Nucleus accumbens (tissue), 56 donors: ENCODE results near the gene RPS21.
"Not testable (repeated sequence)": the region's sequence is repeated elsewhere in the genome, so short reads cannot be mapped to it uniquely, and the experiment has no call there.

Experiments used
- DNase-seq, 56 donors: peaks; one replicate each; lab custom pipeline; 2025; lab: John Stamatoyannopoulos, UW

Gene RPS21

DNA sequence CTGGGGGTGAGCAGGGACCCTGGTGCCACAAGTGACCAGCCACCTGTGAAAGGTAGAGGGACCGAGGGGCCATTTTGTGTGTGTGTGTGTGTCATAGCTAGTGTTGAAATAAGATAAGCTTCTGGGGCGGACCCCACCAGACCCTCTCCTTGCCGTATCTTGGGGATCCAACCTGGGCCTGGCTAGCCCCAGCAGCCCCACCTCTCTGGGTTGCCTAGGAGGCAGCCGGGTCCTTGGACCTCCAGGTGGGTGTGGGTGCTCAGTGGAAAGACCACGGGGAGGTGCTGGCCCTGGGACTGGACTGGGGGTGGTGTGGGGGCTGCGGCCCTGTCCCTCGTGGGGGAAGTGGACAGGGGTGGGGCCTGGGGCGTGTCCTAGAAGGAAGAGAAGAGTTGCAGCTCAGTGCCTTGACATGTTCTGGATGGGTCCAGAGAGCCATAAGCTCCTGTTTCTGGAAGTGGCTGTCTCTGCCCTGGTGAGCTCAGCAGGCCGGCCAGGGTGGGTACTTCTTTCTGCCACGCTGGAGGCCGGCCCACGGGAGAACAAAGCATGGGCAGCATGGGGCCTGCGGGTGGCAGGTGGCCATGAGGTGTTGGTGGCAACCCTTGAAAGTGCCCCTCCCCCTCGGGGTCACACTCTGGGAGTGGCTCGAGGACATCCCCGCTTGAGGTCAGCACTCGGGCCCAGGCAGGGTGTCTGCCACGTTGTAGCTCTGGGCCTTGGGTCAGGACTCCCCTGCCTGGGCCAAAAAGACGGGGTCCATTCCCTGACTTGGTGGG is 32.0 kb downstream of the RPS21 start:
- no peak for DNase-seq

DNA sequence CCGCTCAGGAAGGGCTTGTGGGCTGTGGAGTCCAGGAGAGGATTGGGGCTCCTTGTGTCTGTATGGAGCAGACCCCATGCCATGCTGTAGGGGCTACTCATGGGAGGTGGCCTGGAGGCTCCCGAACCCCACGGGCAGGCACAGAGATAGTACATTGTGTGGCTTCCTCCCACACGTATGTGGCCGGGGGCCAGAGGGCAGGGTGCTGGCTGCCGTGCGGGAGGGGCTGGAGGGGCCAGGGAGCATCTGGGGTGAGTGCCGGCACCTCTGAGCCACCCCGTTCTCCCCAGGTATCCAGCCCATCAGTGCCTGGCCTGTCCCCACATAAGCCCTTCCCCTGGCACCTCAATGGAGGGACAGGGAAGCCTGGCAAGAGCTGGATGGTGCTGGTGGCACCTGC is 32.9 kb downstream of the RPS21 start:
- no peak for DNase-seq

GRCh38 chr20:62420846-62421715 is 34.2 kb downstream of the RPS21 start:
- DNase-seq: no peak

DNA sequence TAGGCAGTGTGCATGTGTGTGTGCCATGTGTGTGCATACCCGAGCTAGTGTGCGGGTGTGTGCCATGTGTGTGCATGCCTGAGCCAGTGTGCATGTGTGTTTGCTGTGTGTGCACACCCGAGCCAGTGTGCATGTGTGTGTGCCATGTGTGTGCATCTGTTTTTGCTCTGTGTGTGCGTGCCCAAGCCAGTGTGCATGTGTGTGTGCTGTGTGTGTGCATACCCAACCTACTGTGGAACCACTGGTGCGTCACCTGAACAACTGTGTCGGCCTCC is 34.8 kb downstream of the RPS21 start:
- DNase-seq: no peak

- no peak for DNase-seq
These were observed 35.9 kb downstream of the RPS21 start for GRCh38 chr20:62422636-62423325.

DNA sequence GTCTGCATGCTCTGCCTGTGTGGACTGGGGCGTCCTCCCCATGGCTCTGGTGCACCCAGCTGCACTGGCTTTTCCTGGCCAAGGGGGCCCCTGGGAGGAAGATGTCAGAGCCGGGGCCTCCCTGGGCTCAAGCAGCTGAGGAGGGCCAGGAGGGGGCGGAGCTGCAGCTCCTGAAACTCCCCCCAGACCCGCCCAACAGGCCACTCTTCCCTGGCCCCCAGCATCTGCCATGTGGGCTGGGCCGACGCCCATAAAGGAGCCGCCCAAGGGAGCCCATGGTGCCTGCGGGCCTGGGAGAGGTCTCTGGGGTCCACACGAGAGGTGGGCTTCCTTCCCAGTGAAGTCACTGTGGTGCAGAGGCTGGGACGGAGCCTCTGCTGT is 36.4 kb downstream of the RPS21 start:
- DNase-seq: no peak

GRCh38 chr20:62424249-62425107 is 37.6 kb downstream of the RPS21 start:
- no peak for DNase-seq

DNA sequence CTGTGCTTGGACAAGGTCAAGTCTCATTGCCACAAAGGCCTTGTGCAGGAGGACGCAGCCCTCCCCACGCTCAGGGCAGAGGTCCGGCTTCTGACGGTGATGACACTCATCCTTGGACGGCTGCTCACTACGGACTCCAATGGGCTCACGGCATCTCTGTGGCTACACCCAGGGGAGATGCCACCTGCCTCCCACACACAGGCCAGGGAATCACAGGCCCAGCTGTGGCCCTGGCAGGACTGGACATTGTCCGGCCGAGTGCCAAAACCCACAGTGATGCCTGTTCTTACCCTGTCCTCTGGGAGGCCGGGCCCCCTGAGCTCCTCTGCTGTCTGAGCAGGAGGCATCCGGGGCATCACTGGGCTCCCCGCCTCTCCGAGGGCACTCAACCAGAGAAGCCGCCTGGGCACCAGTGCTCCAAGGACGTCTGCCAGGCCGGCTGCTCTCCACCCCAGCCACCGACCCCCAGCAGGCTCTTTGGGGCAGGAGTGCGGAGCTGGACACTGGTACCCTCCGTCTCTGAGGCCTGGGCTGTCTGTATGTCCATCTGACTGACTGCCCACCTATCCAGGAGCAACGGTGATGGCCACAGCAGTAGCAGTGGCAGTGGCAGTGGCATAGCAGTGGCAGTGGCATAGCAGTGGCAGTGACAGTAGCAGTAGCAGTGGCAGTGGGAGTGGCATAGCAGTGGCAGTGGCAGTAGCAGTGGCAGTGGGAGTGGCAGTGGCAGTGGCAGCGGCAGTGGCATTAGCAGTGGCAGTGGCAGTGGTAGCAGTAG is 38.6 kb downstream of the RPS21 start:
- no peak for DNase-seq

DNA sequence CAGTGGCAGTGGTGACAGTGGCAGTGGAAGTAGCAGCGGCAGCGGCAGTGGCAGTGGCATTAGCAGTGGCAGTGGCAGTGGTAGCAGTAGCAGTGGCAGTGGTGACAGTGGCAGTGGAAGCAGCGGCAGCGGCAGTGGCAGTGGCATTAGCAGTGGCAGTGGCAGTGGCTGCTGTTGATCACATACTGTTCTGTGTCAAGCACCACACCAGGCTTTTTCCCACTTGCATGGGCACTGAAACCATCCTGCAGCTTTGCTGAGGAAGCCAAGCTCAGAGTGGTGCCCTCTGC is 39.1 kb downstream of the RPS21 start:
- not testable (repeated sequence) for DNase-seq

DNA sequence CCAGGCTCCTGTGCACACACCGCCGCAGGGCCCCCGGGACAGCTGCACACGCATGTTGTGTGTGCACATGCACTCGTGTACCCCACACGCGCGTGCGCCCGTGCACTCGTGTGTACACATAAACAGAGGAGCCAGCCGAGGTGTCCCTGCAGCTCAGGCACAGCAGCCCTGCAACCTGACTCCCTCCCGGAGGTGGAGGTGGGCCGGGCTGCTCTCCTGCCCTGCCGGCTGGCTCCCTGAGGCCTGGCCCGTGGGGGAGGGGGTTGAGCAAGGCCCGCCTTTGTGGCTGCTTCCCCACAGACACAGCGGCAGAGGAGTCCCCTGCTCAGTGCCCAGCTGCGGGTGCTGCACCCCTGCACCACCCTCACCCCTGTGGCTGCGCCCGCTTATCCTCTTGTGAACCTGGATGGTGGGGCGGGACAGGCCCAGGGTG is 39.8 kb downstream of the RPS21 start:
- DNase-seq: no peak

- no peak for DNase-seq
These were observed 40.5 kb downstream of the RPS21 start, which contains the start of gene RBBP8NL for GRCh38 chr20:62427172-62428001. TSS of gene RBBP8NL (minus strand) at chr20:62427539. CDS start at chr20:62419647, 7,892 bp downstream.

GRCh38 chr20:62428002-62428372 is 41.1 kb downstream of the RPS21 start:
- no peak for DNase-seq

DNA sequence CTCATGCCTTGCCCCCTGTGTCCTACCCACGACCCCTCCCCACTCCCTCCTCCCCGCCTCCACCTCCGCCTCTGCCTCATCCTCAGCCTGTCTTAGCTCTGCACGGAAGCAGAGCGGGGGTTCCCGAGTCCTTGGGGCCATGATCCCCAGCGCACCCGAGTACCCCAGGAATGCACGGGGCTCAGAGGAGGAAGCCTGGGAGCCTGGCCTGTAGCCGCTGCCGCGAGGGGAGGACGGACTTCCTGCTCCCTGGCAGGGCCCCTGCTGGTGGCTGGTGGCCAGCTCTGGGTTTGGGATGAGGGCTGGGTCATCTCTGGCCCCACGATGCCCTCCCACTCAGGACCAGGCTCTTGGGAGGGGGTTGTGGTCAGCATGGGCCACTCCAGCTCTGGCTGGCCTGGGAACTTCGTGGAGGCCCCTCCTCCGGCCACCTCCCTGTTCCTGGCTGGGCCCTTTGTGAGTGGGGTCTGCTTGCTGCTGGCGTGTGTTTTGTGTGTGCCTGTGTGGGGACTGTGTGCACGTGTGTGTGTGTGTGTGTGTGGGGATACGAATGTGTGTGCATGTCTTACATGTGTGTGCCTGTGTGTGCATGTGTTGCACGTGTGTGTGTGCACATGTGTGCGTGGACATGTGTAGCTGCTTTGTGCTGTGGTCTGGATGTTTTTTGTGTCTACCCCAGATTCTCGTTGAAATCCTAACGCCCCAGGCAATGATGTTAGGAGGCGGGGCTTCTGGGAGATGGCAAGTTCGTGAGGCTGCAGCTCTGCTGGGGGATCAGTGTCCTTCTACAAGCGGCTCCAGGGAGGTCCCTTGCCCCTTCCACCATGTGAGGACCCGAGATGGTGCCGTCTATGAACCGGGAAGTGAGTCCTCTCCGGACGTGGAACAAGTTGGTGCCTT is 41.7 kb downstream of the RPS21 start:
- no peak for DNase-seq

GRCh38 chr20:62429455-62430310 is 42.8 kb downstream of the RPS21 start:
- DNase-seq: no peak

GRCh38 chr20:62430311-62430853 is 43.5 kb downstream of the RPS21 start:
- DNase-seq: no peak

DNA sequence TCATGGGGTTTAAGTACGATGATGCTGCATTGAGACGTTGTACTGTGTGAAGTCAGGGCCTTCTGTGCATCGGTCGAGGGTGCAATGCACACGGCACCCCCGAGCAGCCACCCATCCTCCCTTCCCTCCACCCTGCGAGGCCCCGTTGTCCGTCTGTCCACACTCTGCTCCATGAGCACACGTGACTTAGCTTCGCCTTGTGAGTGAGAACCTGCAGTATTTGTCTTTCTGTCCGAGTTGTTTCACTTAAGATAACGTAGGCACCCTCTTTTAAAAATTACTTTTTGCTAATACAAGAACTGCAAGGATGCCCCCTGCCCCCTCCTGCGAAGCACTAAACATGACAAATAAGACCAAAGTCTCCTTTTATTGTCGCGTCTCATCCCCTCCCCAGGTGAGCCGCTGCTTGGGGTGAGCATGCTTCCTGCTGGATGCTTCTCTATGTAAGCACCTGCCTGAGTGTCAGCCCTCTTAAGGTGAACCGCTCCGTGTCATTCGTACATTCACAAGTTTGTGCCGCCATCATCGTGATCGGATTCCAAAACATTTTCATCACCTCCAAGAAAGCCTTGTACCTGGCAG is 44.1 kb downstream of the RPS21 start:
- no peak for DNase-seq
